Epithelial cell of proximal tubule (primary cell): ENCODE measurements around the gene C20orf202. TPM values are rescaled to one million over a fixed set of nuclear protein-coding genes. Genes with fewer than 3 reads are reported as not detected.

Experiments used
- total RNA-seq: library from RNA; depleted of rRNA; stranded (reverse); fragments of >200 nt; gene quantifications from 2 replicates; pipeline ENCODE4 v1.2.3, GENCODE V29; 2015

Gene C20orf202
- total RNA-seq, 1 donor from 2014 or later: not detected

Other genes starting within 250 kb of the C20orf202 start
- 0.07 and 1.2 TPM in 2 replicates for gene RSPO4, start 201.1 kb upstream of the C20orf202 start, total RNA-seq
- 156 and 171 TPM in 2 replicates for gene PSMF1, start 84.9 kb upstream of the C20orf202 start, total RNA-seq
- 1.2 TPM in 1 of 2 replicates, not detected in the other for gene TMEM74B, start 18.5 kb upstream of the C20orf202 start, total RNA-seq
- gene RAD21L1, start 22.6 kb downstream of the C20orf202 start, total RNA-seq: 0.06 and 1.2 TPM in 2 replicates
- 4.6 and 7.2 TPM in 2 replicates for gene SNPH, start 62.8 kb downstream of the C20orf202 start, total RNA-seq
- gene SDCBP2, start 125.7 kb downstream of the C20orf202 start, total RNA-seq: 2.8 and 5.1 TPM in 2 replicates
- gene FKBP1A, start 189.6 kb downstream of the C20orf202 start, total RNA-seq: 129 and 188 TPM in 2 replicates